ENCODE data around the gene KCNQ5. TPM values are rescaled to one million over a fixed set of nuclear protein-coding genes. Genes with fewer than 3 reads are reported as not detected.
"Not testable (repeated sequence)": the region's sequence is repeated elsewhere in the genome, so short reads cannot be mapped to it uniquely, and the experiment has no call there.

KCNQ5 gene
- total and polyA plus RNA-seq, 2 donors: 1.8 to 3.0 TPM

GRCh38 chr6:72976484-72976883 is 354.6 kb downstream of the KCNQ5 start:
- H3K36me3 ChIP-seq (ENCODE audit: insufficient read depth): no peaks in the 10 kb centered on the region
- H3K4me3 ChIP-seq (ENCODE audit: low read depth, low read length): no peak overlapping the region
- no peak for DNase-seq (ENCODE audit: extremely low spot score)
- H3K4me1 ChIP-seq (ENCODE audit: insufficient read depth): no peaks in the 10 kb centered on the region
- 33% methylated on average over 2 of the region's 2 CpGs for WGBS
- H3K27ac ChIP-seq (ENCODE audit: low read depth): no peak overlapping the region

GRCh38 chr6:72977114-72977513 is 355.2 kb downstream of the KCNQ5 start:
- WGBS: 66% methylated on average over 1 of the region's 1 CpG
- H3K4me3 ChIP-seq (ENCODE audit: low read depth, low read length): no peak overlapping the region
- no peak for DNase-seq (ENCODE audit: extremely low spot score)
- no peak overlapping the region for H3K27ac ChIP-seq (ENCODE audit: low read depth)
- no peaks in the 10 kb centered on the region for H3K36me3 ChIP-seq (ENCODE audit: insufficient read depth)
- no peaks in the 10 kb centered on the region for H3K4me1 ChIP-seq (ENCODE audit: insufficient read depth)

- not testable (repeated sequence) for H3K4me1 ChIP-seq (ENCODE audit: insufficient read depth); H3K27ac ChIP-seq (ENCODE audit: low read depth); DNase-seq (ENCODE audit: extremely low spot score); H3K4me3 ChIP-seq (ENCODE audit: low read depth, low read length); H3K36me3 ChIP-seq (ENCODE audit: insufficient read depth)
- 96% methylated on average over 3 of the region's 3 CpGs for WGBS
These were observed 356.9 kb downstream of the KCNQ5 start for GRCh38 chr6:72978808-72979207.

- DNase-seq (ENCODE audit: extremely low spot score); H3K4me1 ChIP-seq (ENCODE audit: insufficient read depth); H3K27ac ChIP-seq (ENCODE audit: low read depth); H3K36me3 ChIP-seq (ENCODE audit: insufficient read depth); H3K4me3 ChIP-seq (ENCODE audit: low read depth, low read length): not testable (repeated sequence)
- WGBS: 85% methylated on average over 13 of the region's 13 CpGs
These were observed 362.4 kb downstream of the KCNQ5 start for GRCh38 chr6:72984189-72984831.

GRCh38 chr6:72984981-72985665 is 363.3 kb downstream of the KCNQ5 start:
- no peaks in the 10 kb centered on the region for H3K4me1 ChIP-seq (ENCODE audit: insufficient read depth)
- WGBS: 92% methylated on average over 4 of the region's 4 CpGs
- H3K4me3 ChIP-seq (ENCODE audit: low read depth, low read length): no peak overlapping the region
- no peak for DNase-seq (ENCODE audit: extremely low spot score)
- no peak overlapping the region for H3K27ac ChIP-seq (ENCODE audit: low read depth)
- no peaks in the 10 kb centered on the region for H3K36me3 ChIP-seq (ENCODE audit: insufficient read depth)

GRCh38 chr6:72987301-72987700 is 365.4 kb downstream of the KCNQ5 start:
- no peak overlapping the region for H3K27ac ChIP-seq (ENCODE audit: low read depth)
- DNase-seq (ENCODE audit: extremely low spot score): no peak
- no peaks in the 10 kb centered on the region for H3K4me1 ChIP-seq (ENCODE audit: insufficient read depth)
- no peak overlapping the region for H3K4me3 ChIP-seq (ENCODE audit: low read depth, low read length)
- WGBS: 89% methylated on average over 19 of the region's 19 CpGs
- no peaks in the 10 kb centered on the region for H3K36me3 ChIP-seq (ENCODE audit: insufficient read depth)

- 88% methylated on average over 5 of the region's 5 CpGs for WGBS
- no peaks in the 10 kb centered on the region for H3K4me1 ChIP-seq (ENCODE audit: insufficient read depth)
- H3K4me3 ChIP-seq (ENCODE audit: low read depth, low read length): no peak overlapping the region
- H3K27ac ChIP-seq (ENCODE audit: low read depth): no peak overlapping the region
- no peak for DNase-seq (ENCODE audit: extremely low spot score)
- no peaks in the 10 kb centered on the region for H3K36me3 ChIP-seq (ENCODE audit: insufficient read depth)
These were observed 378.1 kb downstream of the KCNQ5 start for GRCh38 chr6:72999995-73000394.

GRCh38 chr6:73000460-73000859 is 378.6 kb downstream of the KCNQ5 start:
- Histone ChIP-seq H3K4me1 (ENCODE audit: insufficient read depth) (no peaks in the 10 kb centered on the region), H3K36me3 (ENCODE audit: insufficient read depth) (no peaks in the 10 kb centered on the region), H3K27ac (ENCODE audit: low read depth) (no peak overlapping the region), H3K4me3 (ENCODE audit: low read depth, low read length) (no peak overlapping the region)
- 76% methylated on average over 3 of the region's 3 CpGs for WGBS
- DNase-seq (ENCODE audit: extremely low spot score): no peak

GRCh38 chr6:73002588-73002987 is 380.7 kb downstream of the KCNQ5 start:
- Histone ChIP-seq H3K4me3 (ENCODE audit: low read depth, low read length) (no peak overlapping the region), H3K36me3 (ENCODE audit: insufficient read depth) (no peaks in the 10 kb centered on the region), H3K4me1 (ENCODE audit: insufficient read depth) (no peaks in the 10 kb centered on the region), H3K27ac (ENCODE audit: low read depth) (no peak overlapping the region)
- DNase-seq (ENCODE audit: extremely low spot score): no peak

- Histone ChIP-seq H3K36me3 (ENCODE audit: insufficient read depth) (no peaks in the 10 kb centered on the region), H3K4me3 (ENCODE audit: low read depth, low read length) (no peak overlapping the region), H3K27ac (ENCODE audit: low read depth) (no peak overlapping the region), H3K4me1 (ENCODE audit: insufficient read depth) (no peaks in the 10 kb centered on the region)
- 77% methylated on average over 3 of the region's 3 CpGs for WGBS
- no peak for DNase-seq (ENCODE audit: extremely low spot score)
These were observed 381.4 kb downstream of the KCNQ5 start for GRCh38 chr6:73003302-73003701.

GRCh38 chr6:73004231-73004630 is 382.4 kb downstream of the KCNQ5 start:
- H3K4me1 ChIP-seq (ENCODE audit: insufficient read depth): no peaks in the 10 kb centered on the region
- no peaks in the 10 kb centered on the region for H3K36me3 ChIP-seq (ENCODE audit: insufficient read depth)
- DNase-seq (ENCODE audit: extremely low spot score): no peak
- no peak overlapping the region for H3K4me3 ChIP-seq (ENCODE audit: low read depth, low read length)
- no peak overlapping the region for H3K27ac ChIP-seq (ENCODE audit: low read depth)

GRCh38 chr6:73004861-73005260 is 383.0 kb downstream of the KCNQ5 start:
- Histone ChIP-seq H3K36me3 (ENCODE audit: insufficient read depth) (no peaks in the 10 kb centered on the region), H3K4me3 (ENCODE audit: low read depth, low read length) (no peak overlapping the region), H3K27ac (ENCODE audit: low read depth) (no peak overlapping the region), H3K4me1 (ENCODE audit: insufficient read depth) (no peaks in the 10 kb centered on the region)
- WGBS: 83% methylated on average over 2 of the region's 2 CpGs
- no peak for DNase-seq (ENCODE audit: extremely low spot score)

- Histone ChIP-seq H3K4me1 (ENCODE audit: insufficient read depth) (no peaks in the 10 kb centered on the region), H3K27ac (ENCODE audit: low read depth) (no peak overlapping the region), H3K36me3 (ENCODE audit: insufficient read depth) (no peaks in the 10 kb centered on the region), H3K4me3 (ENCODE audit: low read depth, low read length) (no peak overlapping the region)
- no peak for DNase-seq (ENCODE audit: extremely low spot score)
- 76% methylated on average over 2 of the region's 2 CpGs for WGBS
These were observed 384.3 kb downstream of the KCNQ5 start for GRCh38 chr6:73006146-73006545.

GRCh38 chr6:73011945-73012344 is 390.1 kb downstream of the KCNQ5 start:
- no peak for DNase-seq (ENCODE audit: extremely low spot score)
- 64% methylated on average over 3 of the region's 3 CpGs for WGBS
- no peaks in the 10 kb centered on the region for H3K36me3 ChIP-seq (ENCODE audit: insufficient read depth)
- H3K27ac ChIP-seq (ENCODE audit: low read depth): no peak overlapping the region
- H3K4me3 ChIP-seq (ENCODE audit: low read depth, low read length): no peak overlapping the region
- H3K4me1 ChIP-seq (ENCODE audit: insufficient read depth): no peaks in the 10 kb centered on the region

All from urinary bladder (tissue), 4 donors.